A549 (cell line): Measurements from ENCODE around the gene ZNF774. TPM values are rescaled to one million over a fixed set of nuclear protein-coding genes. Genes with fewer than 3 reads are reported as not detected.

Experiments
- ATOH8 ChIP-seq: fragments of 250-450 bp; sonication (Bioruptor Pico); IDR thresholded peaks from 2 replicates; pipeline ENCODE4 v1.5.0; 2020; ENCODE audit warnings: low read depth, mild to moderate bottlenecking, moderate library complexity
- CBX2 ChIP-seq: fragments of 200-600 bp; sonication (generic); IDR thresholded peaks from 2 replicates; pipeline ENCODE4 v1.6.1; 2016; ENCODE audit warnings: low read depth, mild to moderate bottlenecking, borderline replicate concordance
- CHD2 ChIP-seq: fragments of 150-350 bp; IDR thresholded peaks from 2 replicates; pipeline ENCODE4 v1.6.1; 2014; ENCODE audit warnings: low read length; ENCODE audit not compliant: partially characterized antibody
- EHMT2 ChIP-seq: fragments of 200-600 bp; sonication (generic); IDR thresholded peaks from 2 replicates; pipeline ENCODE4 v1.6.1; 2016; ENCODE audit warnings: antibody characterized with exemption, low read depth, mild to moderate bottlenecking, moderate library complexity
- ELK1 ChIP-seq: fragments of 150-350 bp; IDR thresholded peaks from 2 replicates; pipeline ENCODE4 v1.6.1; 2014; ENCODE audit warnings: low read depth, mild to moderate bottlenecking, low read length
- ESRRA ChIP-seq: fragments of 150-350 bp; IDR thresholded peaks from 2 replicates; pipeline ENCODE4 v1.6.1; 2014; ENCODE audit warnings: mild to moderate bottlenecking, low read length, borderline replicate concordance
- FOSB ChIP-seq: fragments of 250-450 bp; sonication (Bioruptor Pico); IDR thresholded peaks from 2 replicates; pipeline ENCODE4 v1.5.0; 2020; ENCODE audit warnings: mild to moderate bottlenecking, moderate library complexity
- FOSL2 ChIP-seq, 2 experiments: fragments of 450-650 bp in 1 of 2; fragments of >200 bp in 1 of 2; sonication (Bioruptor Twin) in 1 of 2; formaldehyde crosslinking; IDR thresholded peaks; 2 replicates each; pipeline versions ENCODE4 v1.5.0 to v1.6.1; 2016 to 2020; ENCODE audit warnings: mild to moderate bottlenecking in 1 of 2, moderate library complexity in 1 of 2
- FOXS1 ChIP-seq: fragments of 250-450 bp; sonication (Bioruptor Pico); IDR thresholded peaks from 2 replicates; pipeline ENCODE4 v1.5.0; 2020; ENCODE audit warnings: mild to moderate bottlenecking, moderate library complexity
- HEYL ChIP-seq: fragments of 250-450 bp; sonication (Bioruptor Pico); IDR thresholded peaks from 2 replicates; pipeline ENCODE4 v1.8.0; 2021; ENCODE audit warnings: mild to moderate bottlenecking, moderate library complexity
- JUN ChIP-seq, 2 experiments: fragments of >200 bp; sonication (Bioruptor Twin); formaldehyde crosslinking; IDR thresholded peaks; 2 replicates in 1 of 2; 3 replicates in 1 of 2; pipeline ENCODE4 v1.6.1; 2016 to 2017
- JUNB ChIP-seq: fragments of >200 bp; sonication (Bioruptor Twin); formaldehyde crosslinking; IDR thresholded peaks from 2 replicates; pipeline ENCODE4 v1.6.1; 2016
- KDM1A ChIP-seq: fragments of 200-600 bp; sonication (generic); IDR thresholded peaks from 2 replicates; pipeline ENCODE4 v1.6.1; 2016; ENCODE audit warnings: low read depth, mild to moderate bottlenecking
- MAZ ChIP-seq: fragments of 150-350 bp; IDR thresholded peaks from 2 replicates; pipeline ENCODE4 v1.6.1; 2014; ENCODE audit warnings: antibody characterized with exemption, low read depth, low read length, borderline replicate concordance
- NFE2L2 ChIP-seq: fragments of 150-350 bp; conservative IDR thresholded peaks from 2 replicates; pipeline ENCODE4 v1.6.1; 2014; ENCODE audit warnings: low read length
- PBX3 ChIP-seq: IDR thresholded peaks from 2 replicates; pipeline ENCODE4 v1.6.1; 2012
- REST ChIP-seq: fragments of 200-600 bp; sonication (generic); IDR thresholded peaks from 2 replicates; pipeline ENCODE4 v1.6.1; 2016; ENCODE audit warnings: antibody characterized with exemption, mild to moderate bottlenecking, moderate library complexity
- RFX5 ChIP-seq: fragments of 450-650 bp; IDR thresholded peaks from 2 replicates; pipeline ENCODE4 v1.7.1; 2014; ENCODE audit warnings: antibody characterized with exemption, mild to moderate bottlenecking, moderate library complexity
- SMC3 ChIP-seq: fragments of >200 bp; sonication (Bioruptor Twin); formaldehyde crosslinking; IDR thresholded peaks from 3 replicates; pipeline ENCODE4 v1.6.1; 2018; ENCODE audit warnings: inconsistent platforms
- SREBF2 ChIP-seq: fragments of 450-650 bp; IDR thresholded peaks from 2 replicates; pipeline ENCODE4 v1.6.1; 2014; ENCODE audit warnings: mild to moderate bottlenecking, moderate library complexity
- ZC3H11A ChIP-seq: fragments of 450-650 bp; IDR thresholded peaks from 2 replicates; pipeline ENCODE4 v1.6.1; 2014; ENCODE audit warnings: antibody characterized with exemption, mild to moderate bottlenecking
- ZFP36 ChIP-seq: fragments of 450-650 bp; IDR thresholded peaks from 2 replicates; pipeline ENCODE4 v1.6.1; 2014; ENCODE audit warnings: borderline replicate concordance; ENCODE audit not compliant: partially characterized antibody
- polyA plus RNA-seq, 4 experiments: library from polyadenylated mRNA; depleted of rRNA in 3 of 4; stranded (reverse); fragments of >200 nt; fragmentation: RNase III in 1 of 4; extraction: RNeasy Plus Mini Kit Qiagen cat#74134 plus additional on column Dnase treatment in 1 of 4; gene quantifications; 2 replicates in 3 of 4; 3 replicates in 1 of 4; pipeline ENCODE4 v1.2.3, GENCODE V29; 2011 to 2017

The ZNF774 gene
- polyA plus RNA-seq, 2 of the 4 experiments (the other 2 are of a cell fraction), result 1.2 to 1.3 TPM

GRCh38 chr15:90387534-90388461 lies 35.7 kb downstream of the ZNF774 start, which contains the start of gene IQGAP1 (continued):
- TF ChIP-seq CBX2 (no peak), REST (no peak), FOSB (CRISPR knock-in tag) (no peak), EHMT2 (no peak), ELK1 (no peak), HEYL (no peak), JUNB (no peak), NFE2L2 (no peak), ATOH8 (CRISPR knock-in tag) (no peak), ZC3H11A (no peak), SMC3 (no peak; the same call in 2 of the 3 replicates), JUN (IDR thresholded peaks at IDR 0.05) (peak; percentile 73 to 96), CHD2 (no peak), PBX3 (no peak), MAZ (no peak), KDM1A (no peak), ESRRA (no peak), FOSL2 (IDR thresholded peaks at IDR 0.05) (no peak), FOSL2 (CRISPR knock-in tag; IDR thresholded peaks at IDR 0.05) (no peak), SREBF2 (no peak), ZFP36 (no peak), FOXS1 (CRISPR knock-in tag) (no peak), RFX5 (no peak)
